Measurements from ENCODE around the gene DRC7.

DNA sequence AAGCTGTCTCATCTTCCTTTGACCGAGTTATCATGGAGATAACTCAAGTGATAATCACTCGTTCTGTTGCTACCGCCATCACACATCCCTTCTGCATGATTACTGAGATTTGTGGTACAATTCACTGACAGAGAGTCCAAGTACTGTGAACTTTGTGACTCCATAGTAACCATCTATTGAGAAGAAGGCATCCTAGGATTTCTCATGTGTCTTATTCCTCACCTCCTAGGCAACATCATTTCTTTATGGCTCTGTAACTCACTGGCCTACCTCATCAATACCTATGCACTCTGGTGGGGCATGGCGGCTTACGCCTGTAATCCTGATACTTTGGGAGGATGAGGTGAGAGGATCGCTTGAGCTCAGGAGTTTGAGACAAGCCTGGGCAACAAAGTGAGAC, 19.4 kb downstream of the DRC7 start:
- no peak for TF ChIP-seq CTCF (IDR thresholded peaks at IDR 0.05)
- TF ChIP-seq POLR2A (IDR thresholded peaks at IDR 0.05) = no peak
- no peak for TF ChIP-seq POLR2AphosphoS5 (IDR thresholded peaks at IDR 0.05; ENCODE audit: insufficient read depth in 1 of 2, low read depth in 1 of 2)
